Smooth muscle cell (in vitro differentiated cells): ENCODE results near the gene RNF167. TPM values are rescaled to one million over a fixed set of nuclear protein-coding genes. Genes with fewer than 3 reads are reported as not detected.

Experiments
- DNase-seq: peaks from one replicate; lab custom pipeline; 2025; ENCODE audit not compliant: unreplicated experiment; lab: John Stamatoyannopoulos, UW
- H2AFZ ChIP-seq: fragments of 200-600 bp; sonication (generic); 2 replicates; pipeline ENCODE4 v1.6.0; 2016; ENCODE audit warnings: antibody characterized with exemption, low read depth, mild to moderate bottlenecking
- H3F3A ChIP-seq: fragments of 200-600 bp; sonication (generic); 2 replicates; pipeline ENCODE4 v1.6.0; 2017; ENCODE audit warnings: antibody characterized with exemption, low read depth
- H3K27ac ChIP-seq: fragments of 200-600 bp; sonication (generic); 2 replicates; pipeline ENCODE4 v1.5.1; 2016; ENCODE audit warnings: low read depth, mild to moderate bottlenecking
- H3K27me3 ChIP-seq: fragments of 200-600 bp; sonication (generic); 2 replicates; pipeline ENCODE4 v1.6.1; 2016; ENCODE audit warnings: low read depth, mild to moderate bottlenecking
- H3K36me3 ChIP-seq: fragments of 200-600 bp; sonication (generic); 2 replicates; pipeline ENCODE4 v1.5.1; 2016; ENCODE audit warnings: low read depth
- H3K4me1 ChIP-seq: fragments of 200-600 bp; sonication (generic); 2 replicates; pipeline ENCODE4 v1.5.1; 2016; ENCODE audit warnings: low read depth
- H3K4me2 ChIP-seq: fragments of 200-600 bp; sonication (generic); 2 replicates; pipeline ENCODE4 v1.6.0; 2016; ENCODE audit warnings: mild to moderate bottlenecking
- H3K4me3 ChIP-seq: fragments of 200-600 bp; sonication (generic); 2 replicates; pipeline ENCODE4 v1.5.1; 2016; ENCODE audit warnings: mild to moderate bottlenecking
- H3K79me2 ChIP-seq: fragments of 200-600 bp; sonication (generic); 2 replicates; pipeline ENCODE4 v1.6.0; 2016; ENCODE audit warnings: low read depth, mild to moderate bottlenecking
- H3K9ac ChIP-seq: fragments of 200-600 bp; sonication (generic); 2 replicates; pipeline ENCODE4 v1.6.0; 2016; ENCODE audit warnings: low read depth
- H3K9me3 ChIP-seq: fragments of 200-600 bp; sonication (generic); replicated peaks from 2 replicates; pipeline ENCODE4 v1.5.1; 2016; ENCODE audit warnings: low read depth
- H4K20me1 ChIP-seq: fragments of 200-600 bp; sonication (generic); 2 replicates; pipeline ENCODE4 v1.6.0; 2016; ENCODE audit warnings: low read depth
- CTCF ChIP-seq: fragments of 200-600 bp; sonication (generic); IDR thresholded peaks from 2 replicates; pipeline ENCODE4 v1.5.1; 2017; ENCODE audit warnings: borderline replicate concordance, mild to moderate bottlenecking, antibody characterized with exemption; ENCODE audit not compliant: insufficient read depth, poor library complexity, severe bottlenecking
- WGBS: methylation state at CpG from one replicate; pipeline ENCODE4 v1.1.7; 2016; ENCODE audit warnings: low lambda C conversion rate; 5-methylcytosine and 5-hydroxymethylcytosine counted together
- polyA plus RNA-seq: library from polyadenylated mRNA; unstranded; fragments of >200 nt; fragmentation: Nextera tagmentation; extraction: Ambion mirVana; gene quantifications from 2 replicates; pipeline ENCODE4 v1.2.1, GENCODE V29; 2016
- total RNA-seq: library from RNA; depleted of rRNA; stranded (reverse); fragments of >200 nt; gene quantifications from 2 replicates; pipeline ENCODE4 v1.2.3, GENCODE V29; 2014

The RNF167 gene
- total and polyA plus RNA-seq, 2 experiments from 2014 or later: 39.6 to 59.4 TPM

- TF ChIP-seq CTCF: no peak
- Histone ChIP-seq H2AFZ (no peak overlapping the region), H3K27me3 (no peaks in the 10 kb centered on the region), H4K20me1 (peaks cover 40% of the 10 kb centered on the region), H3K4me1 (peaks cover 23% of the 10 kb centered on the region), H3K9me3 (no peaks in the 10 kb centered on the region), H3K4me3 (no peak overlapping the region), H3K9ac (peak overlapping the region; percentile 94), H3K36me3 (no peaks in the 10 kb centered on the region), H3K4me2 (peak overlapping the region; percentile 90), H3F3A (peaks cover 42% of the 10 kb centered on the region), H3K79me2 (peaks cover 67% of the 10 kb centered on the region), H3K27ac (peak overlapping the region; percentile 96)
- WGBS: 62% methylated on average over 7 of the region's 7 CpGs
- DNase-seq: peak; percentile 22
Measured at GRCh38 chr17:4945176-4945943, 5.3 kb downstream of the RNF167 start.

- H3K79me2 ChIP-seq: peaks cover 65% of the 10 kb centered on the region
- H3K9me3 ChIP-seq: no peaks in the 10 kb centered on the region
- WGBS: 63% methylated on average over 4 of the region's 4 CpGs
- H3K27ac ChIP-seq: peak overlapping the region; percentile 96
- DNase-seq: no peak
- no peak overlapping the region for H2AFZ ChIP-seq
- peak overlapping the region; percentile 96 for H3K4me3 ChIP-seq
- peak overlapping the region; percentile 90 for H3K4me2 ChIP-seq
- no peaks in the 10 kb centered on the region for H3K36me3 ChIP-seq
- H3K9ac ChIP-seq: peak overlapping the region; percentile 94
- peaks cover 42% of the 10 kb centered on the region for H3F3A ChIP-seq
- H3K4me1 ChIP-seq: peaks cover 28% of the 10 kb centered on the region
- no peak for TF ChIP-seq CTCF
- H4K20me1 ChIP-seq: peaks cover 40% of the 10 kb centered on the region
- no peaks in the 10 kb centered on the region for H3K27me3 ChIP-seq
Measured at GRCh38 chr17:4945944-4946280, 5.8 kb downstream of the RNF167 start.

- 57% methylated on average over 16 of the region's 16 CpGs for WGBS
- Histone ChIP-seq H3F3A (peaks cover 45% of the 10 kb centered on the region), H3K4me2 (peak overlapping the region; percentile 90), H4K20me1 (peaks cover 40% of the 10 kb centered on the region), H3K36me3 (no peaks in the 10 kb centered on the region), H3K27ac (peak overlapping the region; percentile 96), H3K4me3 (peak overlapping the region; percentile 96), H3K79me2 (peaks cover 60% of the 10 kb centered on the region), H3K9ac (peak overlapping the region; percentile 94), H2AFZ (no peak overlapping the region), H3K4me1 (peaks cover 28% of the 10 kb centered on the region), H3K9me3 (no peaks in the 10 kb centered on the region), H3K27me3 (no peaks in the 10 kb centered on the region)
- no peak for DNase-seq
- no peak for TF ChIP-seq CTCF
Measured at GRCh38 chr17:4946312-4946976, 6.4 kb downstream of the RNF167 start.
